GM21423 (cell line): ENCODE measurements around the gene RAB9A.
"Not testable (repeated sequence)": the region's sequence is repeated elsewhere in the genome, so short reads cannot be mapped to it uniquely, and the experiment has no call there.

Experiments used
- ATAC-seq: cut with Tn5 transposase; IDR thresholded peaks from one replicate; pipeline ENCODE4 v1.9.1; 2021; ENCODE audit warnings: mild to moderate bottlenecking, moderate library complexity; ENCODE audit not compliant: unreplicated experiment

RAB9A gene

GRCh38 chrX:13699183-13699826 lies 10.4 kb downstream of the RAB9A start:
- peak; percentile 35 for ATAC-seq

GRCh38 chrX:13700380-13700779 lies 11.5 kb downstream of the RAB9A start:
- no peak for ATAC-seq

GRCh38 chrX:13702111-13702789 lies 13.3 kb downstream of the RAB9A start:
- ATAC-seq: no peak

GRCh38 chrX:13703135-13703534 lies 14.2 kb downstream of the RAB9A start:
- no peak for ATAC-seq

- no peak for ATAC-seq
Observed at GRCh38 chrX:13703589-13703988, 14.7 kb downstream of the RAB9A start.

- no peak for ATAC-seq
Observed at GRCh38 chrX:13711141-13711540, 22.2 kb downstream of the RAB9A start.

GRCh38 chrX:13716455-13716854 lies 27.5 kb downstream of the RAB9A start:
- ATAC-seq: no peak

- ATAC-seq: no peak
Observed at GRCh38 chrX:13716905-13717304, 28.0 kb downstream of the RAB9A start.

GRCh38 chrX:13717700-13718472 lies 29.0 kb downstream of the RAB9A start:
- no peak for ATAC-seq

GRCh38 chrX:13719192-13719856 lies 30.4 kb downstream of the RAB9A start:
- no peak for ATAC-seq

GRCh38 chrX:13721371-13721770 lies 32.4 kb downstream of the RAB9A start:
- ATAC-seq: no peak

GRCh38 chrX:13721819-13722519 lies 33.0 kb downstream of the RAB9A start:
- no peak for ATAC-seq

GRCh38 chrX:13724878-13725277 lies 36.0 kb downstream of the RAB9A start:
- not testable (repeated sequence) for ATAC-seq

- ATAC-seq: not testable (repeated sequence)
Observed at GRCh38 chrX:13726583-13726982, 37.7 kb downstream of the RAB9A start.

GRCh38 chrX:13730523-13730922 lies 41.6 kb downstream of the RAB9A start:
- not testable (repeated sequence) for ATAC-seq

GRCh38 chrX:13732246-13733067 lies 43.5 kb downstream of the RAB9A start:
- ATAC-seq: no peak

GRCh38 chrX:13733506-13733905 lies 44.6 kb downstream of the RAB9A start:
- no peak for ATAC-seq

- ATAC-seq: peak; percentile 90
Observed at GRCh38 chrX:13734278-13735172, 45.6 kb downstream of the RAB9A start, which contains the start of the genes OFD1 and TRAPPC2. Gene OFD1 (plus strand): TSS chrX:13734748. CDS start chrX:13735072, 324 bp downstream. Gene TRAPPC2 (minus strand): TSS chrX:13734620. CDS start chrX:13719963, 14,657 bp downstream.

- ATAC-seq: no peak
Observed at GRCh38 chrX:13741695-13742094, 52.8 kb downstream of the RAB9A start.
